ENCODE data around the gene CASK. TPM values are rescaled to one million over a fixed set of nuclear protein-coding genes. Genes with fewer than 3 reads are reported as not detected.

CASK gene
- total and polyA plus RNA-seq, 2 of the 13 experiments (the other 11 are each of a cell fraction or from before 2014, with no cell fraction given) = 14.5 to 16.0 TPM

DNA sequence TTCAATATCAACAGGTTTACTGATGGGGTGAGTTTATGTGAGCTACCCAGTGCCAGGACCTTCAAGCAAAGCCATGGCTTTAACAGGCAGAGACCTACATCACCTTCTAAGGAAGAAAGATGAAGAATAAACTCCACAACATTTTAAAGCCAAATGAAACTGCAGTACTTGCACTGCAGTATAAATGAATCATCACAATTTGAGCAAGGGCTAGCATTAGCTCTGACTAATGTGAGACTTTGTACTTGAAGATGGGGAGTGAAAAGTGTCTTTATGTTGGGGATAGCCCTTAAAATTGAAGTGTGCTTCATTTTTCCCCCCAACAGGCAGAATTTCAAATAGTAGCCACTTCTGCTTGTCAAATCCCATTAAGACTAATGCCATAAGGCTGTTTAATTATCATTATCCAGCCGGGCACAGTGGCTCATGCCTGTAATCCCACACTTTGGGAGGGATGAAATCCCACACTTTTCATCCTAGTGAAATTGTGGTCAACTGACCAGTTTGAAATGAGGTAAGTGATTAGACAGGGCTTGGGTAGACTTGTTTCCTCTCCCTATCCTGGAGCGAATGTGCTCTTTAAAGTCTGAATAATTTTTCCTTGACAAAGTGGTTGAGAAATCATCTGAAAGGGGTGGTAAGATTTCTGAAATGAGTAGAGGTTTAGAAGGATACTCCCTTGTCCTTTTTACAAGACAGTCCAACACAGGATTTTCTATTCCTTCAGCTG, 261.8 kb downstream of the CASK start:
- no peaks in the 10 kb centered on the region for H3K4me1 ChIP-seq (ENCODE audit: insufficient read depth, low read length)
- H3K27ac ChIP-seq (ENCODE audit: extremely low read length, insufficient read depth, low read length) = no peak overlapping the region
- no TSS peak for BruUV-seq (replicated peaks)
- H3K27me3 ChIP-seq (ENCODE audit: control insufficient read depth in 1 of 2, insufficient read depth in 2 of 2, low read length in 2 of 2) = no peaks in the 10 kb centered on the region
- ChIA-PET CTCF (ENCODE audit: low intra/inter-chr PET ratio, low total read pairs) (no interaction called here), POLR2A (no interaction called here)
- ATAC-seq = no peak
- H3K4me3 ChIP-seq (replicated peaks in 1 of 3; ENCODE audit: insufficient read depth in 1 of 3, low read depth in 2 of 3, low read length in 3 of 3) = no peak overlapping the region
- no peak overlapping the region for H2AFZ ChIP-seq (ENCODE audit: low read length)
- DNase-seq (ENCODE audit: low spot score) = no peak
- TF ChIP-seq EED (CRISPR knock-in tag; IDR thresholded peaks at IDR 0.05) = no peak
- TF ChIP-seq CENPT (CRISPR knock-in tag; IDR thresholded peaks at IDR 0.05; ENCODE audit: low read depth) = no peak
- no peak for TF ChIP-seq ZNF766 (CRISPR knock-in tag; IDR thresholded peaks at IDR 0.05; ENCODE audit: borderline replicate concordance)
- no peak for TF ChIP-seq MIER2 (CRISPR knock-in tag; IDR thresholded peaks at IDR 0.05)
- TF ChIP-seq, protein P1, sequence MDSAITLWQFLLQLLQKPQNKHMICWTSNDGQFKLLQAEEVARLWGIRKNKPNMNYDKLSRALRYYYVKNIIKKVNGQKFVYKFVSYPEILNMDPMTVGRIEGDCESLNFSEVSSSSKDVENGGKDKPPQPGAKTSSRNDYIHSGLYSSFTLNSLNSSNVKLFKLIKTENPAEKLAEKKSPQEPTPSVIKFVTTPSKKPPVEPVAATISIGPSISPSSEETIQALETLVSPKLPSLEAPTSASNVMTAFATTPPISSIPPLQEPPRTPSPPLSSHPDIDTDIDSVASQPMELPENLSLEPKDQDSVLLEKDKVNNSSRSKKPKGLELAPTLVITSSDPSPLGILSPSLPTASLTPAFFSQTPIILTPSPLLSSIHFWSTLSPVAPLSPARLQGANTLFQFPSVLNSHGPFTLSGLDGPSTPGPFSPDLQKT (CRISPR knock-in tag; IDR thresholded peaks at IDR 0.05; ENCODE audit: borderline replicate concordance) = no peak
- no peak for TF ChIP-seq BRD4 (CRISPR knock-in tag; IDR thresholded peaks at IDR 0.05)
- TF ChIP-seq NFAT5 (CRISPR knock-in tag; IDR thresholded peaks at IDR 0.05) = no peak
- TF ChIP-seq U2AF2 (IDR thresholded peaks at IDR 0.05; ENCODE audit: low read depth, low read length) = no peak
- TF ChIP-seq HOXA7 (CRISPR knock-in tag; IDR thresholded peaks at IDR 0.05) = no peak
- no peak for TF ChIP-seq MXD4 (CRISPR knock-in tag; IDR thresholded peaks at IDR 0.05)
- WGBS (ENCODE audit: low lambda C conversion rate) = 100% methylated on average over 1 of the region's 2 CpGs
- no peak overlapping the region for H3K9ac ChIP-seq (ENCODE audit: insufficient read depth, low read depth, low read length)
- FAIRE-seq = no peak
- H3K9me3 ChIP-seq (ENCODE audit: low read length) = no peaks in the 10 kb centered on the region
- intact Hi-C loops (cut with micrococcal nuclease; ENCODE audit: unreplicated experiment) = no loop called here
- H3K79me2 ChIP-seq (ENCODE audit: insufficient read depth, low read length) = no peaks in the 10 kb centered on the region
- peaks cover 2 to 4% of the 10 kb centered on the region in 2 experiments; a peak in 3 of 5 replicates for H3K36me3 ChIP-seq (replicated peaks in 1 of 2; ENCODE audit: control insufficient read depth in 1 of 2, insufficient read depth in 2 of 2, low read length in 2 of 2)
- no peak overlapping the region for H3K4me2 ChIP-seq (ENCODE audit: low read depth, low read length)
- no peaks in the 10 kb centered on the region for H4K20me1 ChIP-seq (ENCODE audit: insufficient read depth, low read length)
- in situ Hi-C loops (cut with HindIII; ENCODE audit: extremely low pct_ligation_motif_present, low pct_unique_long_range_greater_than_20kb) = no loop called here

Measured in HepG2 (cell line).